Neuronal stem cell (in vitro differentiated cells): ENCODE data around the gene HNRNPR.

Experiments used
- DNase-seq: peaks from one replicate; pipeline ENCODE4 v3.0.0-alpha.2; 2013; ENCODE audit warnings: low spot score
- H2AFZ ChIP-seq: one replicate; pipeline ENCODE4 v1.6.1; 2013; ENCODE audit warnings: mild to moderate bottlenecking, low read length, inconsistent platforms
- H2AK5ac ChIP-seq: 2 replicates; pipeline ENCODE4 v1.6.1; 2013; ENCODE audit warnings: low read depth, mild to moderate bottlenecking, inconsistent platforms, low read length, moderate library complexity, mixed read lengths
- H2BK120ac ChIP-seq: 2 replicates; pipeline ENCODE4 v1.6.1; 2013; ENCODE audit warnings: low read depth, mild to moderate bottlenecking, inconsistent platforms, low read length, moderate library complexity, mixed read lengths
- H2BK12ac ChIP-seq: one replicate; pipeline ENCODE4 v1.6.1; 2013; ENCODE audit warnings: low read length, inconsistent platforms
- H2BK15ac ChIP-seq: 2 replicates; pipeline ENCODE4 v1.6.1; 2013; ENCODE audit warnings: mild to moderate bottlenecking, low read length, inconsistent platforms, mixed read lengths
- H2BK5ac ChIP-seq: one replicate; pipeline ENCODE4 v1.6.1; 2013; ENCODE audit warnings: inconsistent platforms, mild to moderate bottlenecking, low read length, moderate library complexity
- H3K14ac ChIP-seq: one replicate; pipeline ENCODE4 v1.6.1; 2013; ENCODE audit warnings: low read length, inconsistent platforms
- H3K18ac ChIP-seq: 2 replicates; pipeline ENCODE4 v1.6.1; 2013; ENCODE audit warnings: low read length, inconsistent platforms
- H3K23ac ChIP-seq: 2 replicates; pipeline ENCODE4 v1.6.1; 2013; ENCODE audit warnings: low read depth, mild to moderate bottlenecking, mixed read lengths, low read length, inconsistent platforms; ENCODE audit not compliant: poor library complexity
- H3K27ac ChIP-seq: replicated peaks from 3 replicates; pipeline ENCODE4 v1.5.1; 2013; ENCODE audit warnings: low read length, inconsistent platforms
- H3K27me3 ChIP-seq, 3 experiments: 2 replicates each; pipeline ENCODE4 v1.6.1; 2013; ENCODE audit warnings: low read length in 3 of 3, mild to moderate bottlenecking in 2 of 3, inconsistent platforms in 1 of 3, low read depth in 1 of 3, mixed read lengths in 1 of 3, moderate library complexity in 1 of 3; ENCODE audit not compliant: control insufficient read depth in 3 of 3, insufficient read depth in 3 of 3
- H3K36me3 ChIP-seq, 2 donors: replicated peaks in 1 of 2; 2 replicates each; pipeline ENCODE4 v1.6.1; 2013; ENCODE audit warnings: low read length in 2 of 2; ENCODE audit not compliant: control insufficient read depth in 2 of 2, insufficient read depth in 2 of 2
- H3K4ac ChIP-seq: 2 replicates; pipeline ENCODE4 v1.6.1; 2013; ENCODE audit warnings: inconsistent platforms, mild to moderate bottlenecking, low read length, moderate library complexity
- H3K4me1 ChIP-seq, 2 donors: 1 replicate in 1 of 2; 2 replicates in 1 of 2; pipeline ENCODE4 v1.6.1; 2013; ENCODE audit warnings: low read length in 2 of 2, low read depth in 1 of 2; ENCODE audit not compliant: control insufficient read depth in 2 of 2, insufficient read depth in 1 of 2
- H3K4me2 ChIP-seq: one replicate; pipeline ENCODE4 v1.6.1; 2013; ENCODE audit warnings: mild to moderate bottlenecking, low read length, inconsistent platforms; ENCODE audit not compliant: insufficient read depth, poor library complexity, severe bottlenecking
- H3K4me3 ChIP-seq, 2 donors: 2 replicates each; pipeline ENCODE4 v1.5.1; 2013; ENCODE audit warnings: low read length in 2 of 2, mild to moderate bottlenecking in 2 of 2, inconsistent platforms in 1 of 2, moderate library complexity in 1 of 2
- H3K79me1 ChIP-seq: one replicate; pipeline ENCODE4 v1.6.1; 2013; ENCODE audit warnings: low read depth, mild to moderate bottlenecking, inconsistent platforms, low read length, moderate library complexity
- H3K9ac ChIP-seq: one replicate; pipeline ENCODE4 v1.6.1; 2013; ENCODE audit warnings: mild to moderate bottlenecking, low read depth, low read length, inconsistent platforms; ENCODE audit not compliant: poor library complexity
- H3K9me3 ChIP-seq, 2 donors: replicated peaks in 1 of 2; 2 replicates each; pipeline versions ENCODE3 to v1.6.1; 2013; ENCODE audit warnings: low read length in 2 of 2, mild to moderate bottlenecking in 2 of 2, inconsistent platforms in 1 of 2, low read depth in 1 of 2, mixed read lengths in 1 of 2, moderate library complexity in 1 of 2; ENCODE audit not compliant: control insufficient read depth in 2 of 2, insufficient read depth in 1 of 2
- H4K8ac ChIP-seq: one replicate; pipeline ENCODE4 v1.6.1; 2013; ENCODE audit warnings: low read depth, mild to moderate bottlenecking, inconsistent platforms, low read length, moderate library complexity
- H4K91ac ChIP-seq: one replicate; pipeline ENCODE4 v1.6.1; 2013; ENCODE audit warnings: low read length, low read depth, mild to moderate bottlenecking, inconsistent platforms; ENCODE audit not compliant: poor library complexity
- WGBS, 2 donors: extraction: QIAGEN DNeasy Blood & Tissue Kit; methylation state at CpG; one replicate each; pipeline ENCODE4 v1.1.7; 2013; ENCODE audit warnings: missing lambda C conversion rate in 2 of 2, mixed read lengths in 1 of 2; ENCODE audit not compliant: insufficient read length in 2 of 2, insufficient replicate concordance in 1 of 2; ENCODE audit errors: extremely low coverage in 2 of 2; 5-methylcytosine and 5-hydroxymethylcytosine counted together

HNRNPR gene

GRCh38 chr1:23370709-23371584, 26.9 kb upstream of the HNRNPR start:
- Histone ChIP-seq H3K4ac (no peak overlapping the region), H3K4me3 (peak overlapping the region in 1 of 2 donors; percentile 85), H3K36me3 (peaks cover 0 to 32% of the 10 kb centered on the region in 2 donors), H3K4me1 (peaks cover 29 to 33% of the 10 kb centered on the region in 2 donors), H2BK12ac (no peak overlapping the region), H3K27me3 (no peaks in the 10 kb centered on the region), H3K9ac (no peak overlapping the region), H3K23ac (no peak overlapping the region), H4K8ac (no peak overlapping the region), H3K9me3 (peaks cover 0 to 19% of the 10 kb centered on the region in 2 donors), H2BK5ac (no peak overlapping the region), H3K18ac (peak overlapping the region; percentile 61), H2BK15ac (no peak overlapping the region), H3K79me1 (no peaks in the 10 kb centered on the region), H3K27ac (peak overlapping the region; percentile 99), H3K4me2 (peak overlapping the region; percentile 39), H3K14ac (no peak overlapping the region), H4K91ac (no peak overlapping the region), H2AK5ac (no peak overlapping the region), H2AFZ (no peak overlapping the region), H2BK120ac (no peak overlapping the region)
- WGBS, 2 donors, result no CpG with 5 or more reads among the region's 13 CpGs
- DNase-seq, result peak; percentile 97

GRCh38 chr1:23370330-23370708, 26.2 kb upstream of the HNRNPR start:
- H3K79me1 ChIP-seq, result no peaks in the 10 kb centered on the region
- peak overlapping the region; percentile 13 for H2BK120ac ChIP-seq
- H3K14ac ChIP-seq, result no peak overlapping the region
- H3K4me2 ChIP-seq, result peak overlapping the region; percentile 31
- H3K4ac ChIP-seq, result no peak overlapping the region
- H3K9me3 ChIP-seq, result peaks cover 0 to 23% of the 10 kb centered on the region in 2 donors
- no peak overlapping the region for H4K91ac ChIP-seq
- H2AFZ ChIP-seq, result no peak overlapping the region
- H3K27ac ChIP-seq, result peak overlapping the region; percentile 99
- WGBS, 2 donors, result no CpG with 5 or more reads among the region's 5 CpGs
- no peak overlapping the region for H2BK15ac ChIP-seq
- H2AK5ac ChIP-seq, result no peak overlapping the region
- no peak overlapping the region for H2BK12ac ChIP-seq
- H3K4me1 ChIP-seq, result peaks cover 29 to 33% of the 10 kb centered on the region in 2 donors
- H3K18ac ChIP-seq, result no peak overlapping the region
- H4K8ac ChIP-seq, result no peak overlapping the region
- H3K27me3 ChIP-seq, result no peaks in the 10 kb centered on the region
- H3K36me3 ChIP-seq, result peaks cover 0 to 39% of the 10 kb centered on the region in 2 donors
- H2BK5ac ChIP-seq, result no peak overlapping the region
- H3K9ac ChIP-seq, result no peak overlapping the region
- H3K23ac ChIP-seq, result no peak overlapping the region
- no peak for DNase-seq
- peak overlapping the region in 1 of 2 donors; percentile 85 for H3K4me3 ChIP-seq

- WGBS, 2 donors, result no CpG with 5 or more reads among the region's 29 CpGs
- peak within 1 kb of the TSS; percentile 72 for H3K14ac ChIP-seq
- no peaks in the 10 kb centered on the region for H3K27me3 ChIP-seq
- H3K18ac ChIP-seq, result peak within 1 kb of the TSS; percentile 99
- H4K8ac ChIP-seq, result peak within 1 kb of the TSS; percentile 45
- H3K4ac ChIP-seq, result no peak within 1 kb of the TSS
- peak within 1 kb of the TSS; percentile 85 to 90 for H3K4me3 ChIP-seq
- H2BK12ac ChIP-seq, result no peak within 1 kb of the TSS
- peak within 1 kb of the TSS; percentile 89 for H3K4me2 ChIP-seq
- H2BK15ac ChIP-seq, result peak within 1 kb of the TSS; percentile 2
- H3K9ac ChIP-seq, result peak within 1 kb of the TSS; percentile 87
- H2BK5ac ChIP-seq, result peak within 1 kb of the TSS; percentile 85
- peak within 1 kb of the TSS; percentile 87 for H2AK5ac ChIP-seq
- peaks cover 29 to 31% of the 10 kb centered on the region in 2 donors for H3K4me1 ChIP-seq
- no peak for DNase-seq
- H2AFZ ChIP-seq, result peak within 1 kb of the TSS; percentile 90
- peak within 1 kb of the TSS; percentile 77 for H3K23ac ChIP-seq
- H3K27ac ChIP-seq, result peak within 1 kb of the TSS; percentile 99
- no peaks in the 10 kb centered on the region for H3K79me1 ChIP-seq
- H2BK120ac ChIP-seq, result peak within 1 kb of the TSS; percentile 13
- peaks cover 1 to 27% of the 10 kb centered on the region in 2 donors for H3K9me3 ChIP-seq
- H3K36me3 ChIP-seq, result peaks cover 0 to 44% of the 10 kb centered on the region in 2 donors
- no peak within 1 kb of the TSS for H4K91ac ChIP-seq
Observed at GRCh38 chr1:23369335-23370013, 25.4 kb upstream of the HNRNPR start, which contains the start of gene ZNF436. Gene ZNF436, minus strand, starts transcription at chr1:23369836. Its CDS starts 1,831 bp downstream, at chr1:23368005.
